Spleen (tissue), 11 donors: Measurements from ENCODE around the gene DNM3. TPM values are rescaled to one million over a fixed set of nuclear protein-coding genes. Genes with fewer than 3 reads are reported as not detected.

Source experiments
- DNase-seq: peaks from one replicate; pipeline ENCODE4 v3.0.0-alpha.2; 2020
- H3K27ac ChIP-seq, 8 donors: fragments of 200-600 bp; sonication (generic) in 7 of 8; 1 replicate in 4 of 8; 2 replicates in 4 of 8; pipeline versions ENCODE4 v1.5.0 to v1.8.0; 2016 to 2021; ENCODE audit warnings: inconsistent platforms in 4 of 8, mild to moderate bottlenecking in 4 of 8, moderate library complexity in 1 of 8
- H3K27me3 ChIP-seq, 7 donors: fragments of 200-600 bp; sonication (generic) in 6 of 7; replicated peaks in 1 of 7; 1 replicate in 4 of 7; 2 replicates in 3 of 7; pipeline versions ENCODE4 v1.5.0 to v1.8.0; 2016 to 2021; ENCODE audit warnings: inconsistent platforms in 3 of 7, mild to moderate bottlenecking in 1 of 7
- H3K36me3 ChIP-seq, 6 donors: fragments of 200-600 bp; sonication (generic) in 5 of 6; 1 replicate in 4 of 6; 2 replicates in 2 of 6; pipeline versions ENCODE4 v1.5.0 to v1.8.0; 2016 to 2021; ENCODE audit warnings: inconsistent platforms in 2 of 6
- H3K4me1 ChIP-seq, 6 donors: fragments of 200-600 bp; sonication (generic) in 5 of 6; 1 replicate in 3 of 6; 2 replicates in 3 of 6; pipeline versions ENCODE4 v1.5.0 to v1.8.0; 2016 to 2021; ENCODE audit warnings: inconsistent platforms in 3 of 6
- H3K4me3 ChIP-seq, 8 donors: fragments of 200-600 bp; sonication (generic) in 7 of 8; 1 replicate in 4 of 8; 2 replicates in 4 of 8; pipeline versions ENCODE4 v1.5.0 to v1.8.0; 2016 to 2021; ENCODE audit warnings: inconsistent platforms in 4 of 8, mild to moderate bottlenecking in 4 of 8, moderate library complexity in 2 of 8
- H3K9me3 ChIP-seq, 8 donors: fragments of 200-600 bp; sonication (generic) in 7 of 8; 1 replicate in 4 of 8; 2 replicates in 4 of 8; pipeline versions ENCODE4 v1.5.0 to v1.8.0; 2016 to 2021; ENCODE audit warnings: inconsistent platforms in 4 of 8
- POLR2A ChIP-seq, 3 donors: fragments of 450-650 bp; IDR thresholded peaks; one replicate each; pipeline ENCODE4 v1.5.1; 2017; ENCODE audit warnings: antibody characterized with exemption in 3 of 3, mild to moderate bottlenecking in 1 of 3
- POLR2AphosphoS5 ChIP-seq, 3 donors: sonication (generic); formaldehyde crosslinking; IDR thresholded peaks; one replicate each; pipeline ENCODE4 v1.5.1; 2017; ENCODE audit warnings: antibody characterized with exemption in 3 of 3
- WGBS, 5 donors: extraction: QIAGEN DNeasy Blood & Tissue Kit in 3 of 5; methylation state at CpG; one replicate each; pipeline versions ENCODE4 v1.1.5 to v1.1.7; 2013 to 2018; 5-methylcytosine and 5-hydroxymethylcytosine counted together
- intact Hi-C: fragments of 100-400 bp; cut with DNase I; formaldehyde crosslinking; loops from one replicate; pipeline ENCODE4 v1.15.0; 2023; ENCODE audit warnings: low total_unique reads
- polyA plus RNA-seq, 3 donors: library from polyadenylated mRNA; stranded (reverse); fragments of 200-250 nt; gene quantifications; one replicate each; pipeline ENCODE4 v1.2.1, GENCODE V29; 2013
- total RNA-seq, 7 donors: library from RNA; depleted of rRNA in 3 of 7; stranded (reverse); fragments of >200 nt in 3 of 7; fragmentation: NEBNext Ultra II Directional in 4 of 7; extraction: Animal tissue kit (Norgen Biotek cat#: 25700) in 4 of 7; gene quantifications; one replicate each; pipeline versions ENCODE4 v1.1.0 to v1.2.1, GENCODE V29; 2016 to 2021
- TF ChIP-seq, protein P1 (sequence below), 11 experiments: fragments of 200-600 bp in 7 of 11; fragments of 450-650 bp in 4 of 11; sonication (generic) in 4 of 11; IDR thresholded peaks in 8 of 11; conservative IDR thresholded peaks in 3 of 11; 1 replicate in 7 of 11; 2 replicates in 4 of 11; pipeline versions ENCODE4 v1.4.0 to v1.8.0; 2016 to 2021; ENCODE audit warnings: antibody characterized with exemption in 11 of 11, inconsistent platforms in 4 of 11, mild to moderate bottlenecking in 1 of 11
- donor health status: healthy with polysubstance abuse.
- donor health status: DM: no; HTN: no; CAD: no; lungs with moderate emphysema.
- donor health status: DM: no; HTN: no; CAD: no.
- donor health status: Bipolar disorder and iron deficiency.
- donor health status: healthy.
- donor health status: DM: no; HTN: no; CAD: no.
- donor health status: DM: yes; HTN: yes; CAD: no.

The DNM3 gene
- total and polyA plus RNA-seq, 10 donors = 0.61 to 10.2 (median 4.9) TPM

- intact Hi-C loops = no loop called here
Observed at GRCh38 chr1:171998711-171999110, 157.4 kb downstream of the DNM3 start.

GRCh38 chr1:171999756-172000155 lies 158.5 kb downstream of the DNM3 start:
- Histone ChIP-seq H3K27ac (no peak overlapping the region), H3K36me3 (no peaks in the 10 kb centered on the region), H3K27me3 (no peaks in the 10 kb centered on the region), H3K4me1 (peaks cover 0 to 10% (median 1%) of the 10 kb centered on the region in 6 donors), H3K4me3 (no peak overlapping the region), H3K9me3 (no peaks in the 10 kb centered on the region)
- intact Hi-C loops = loop anchor here (10.0 kb wide), 2 partner anchors 405 to 445 kb away; partner anchors contain the start of gene PIGC
- 84 to 95% (median 94%) methylated on average over 2 of the region's 2 CpGs for WGBS, 5 donors
- TF ChIP-seq, protein P1, sequence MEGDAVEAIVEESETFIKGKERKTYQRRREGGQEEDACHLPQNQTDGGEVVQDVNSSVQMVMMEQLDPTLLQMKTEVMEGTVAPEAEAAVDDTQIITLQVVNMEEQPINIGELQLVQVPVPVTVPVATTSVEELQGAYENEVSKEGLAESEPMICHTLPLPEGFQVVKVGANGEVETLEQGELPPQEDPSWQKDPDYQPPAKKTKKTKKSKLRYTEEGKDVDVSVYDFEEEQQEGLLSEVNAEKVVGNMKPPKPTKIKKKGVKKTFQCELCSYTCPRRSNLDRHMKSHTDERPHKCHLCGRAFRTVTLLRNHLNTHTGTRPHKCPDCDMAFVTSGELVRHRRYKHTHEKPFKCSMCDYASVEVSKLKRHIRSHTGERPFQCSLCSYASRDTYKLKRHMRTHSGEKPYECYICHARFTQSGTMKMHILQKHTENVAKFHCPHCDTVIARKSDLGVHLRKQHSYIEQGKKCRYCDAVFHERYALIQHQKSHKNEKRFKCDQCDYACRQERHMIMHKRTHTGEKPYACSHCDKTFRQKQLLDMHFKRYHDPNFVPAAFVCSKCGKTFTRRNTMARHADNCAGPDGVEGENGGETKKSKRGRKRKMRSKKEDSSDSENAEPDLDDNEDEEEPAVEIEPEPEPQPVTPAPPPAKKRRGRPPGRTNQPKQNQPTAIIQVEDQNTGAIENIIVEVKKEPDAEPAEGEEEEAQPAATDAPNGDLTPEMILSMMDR (IDR thresholded peaks at IDR 0.05 in 8 of 11, conservative IDR thresholded peaks at IDR 0.05 in 3 of 11) = no peak
- TF ChIP-seq POLR2AphosphoS5 (IDR thresholded peaks at IDR 0.05) = no peak
- no peak for TF ChIP-seq POLR2A (IDR thresholded peaks at IDR 0.05)
- DNase-seq = no peak

More at GRCh38 chr1:171998711-171999110, 157.4 kb downstream of the DNM3 start:
- H3K36me3 ChIP-seq = no peaks in the 10 kb centered on the region
- H3K4me3 ChIP-seq = no peak overlapping the region
- DNase-seq = no peak
- 86 to 98% (median 92%) methylated on average over 2 of the region's 2 CpGs for WGBS, 5 donors
- no peaks in the 10 kb centered on the region for H3K4me1 ChIP-seq
- no peaks in the 10 kb centered on the region for H3K9me3 ChIP-seq
- H3K27me3 ChIP-seq = no peaks in the 10 kb centered on the region
- H3K27ac ChIP-seq = no peak overlapping the region
- TF ChIP-seq, protein P1 (IDR thresholded peaks at IDR 0.05 in 8 of 11, conservative IDR thresholded peaks at IDR 0.05 in 3 of 11) = no peak
- TF ChIP-seq POLR2AphosphoS5 (IDR thresholded peaks at IDR 0.05) (no peak), POLR2A (IDR thresholded peaks at IDR 0.05) (no peak)

DNA sequence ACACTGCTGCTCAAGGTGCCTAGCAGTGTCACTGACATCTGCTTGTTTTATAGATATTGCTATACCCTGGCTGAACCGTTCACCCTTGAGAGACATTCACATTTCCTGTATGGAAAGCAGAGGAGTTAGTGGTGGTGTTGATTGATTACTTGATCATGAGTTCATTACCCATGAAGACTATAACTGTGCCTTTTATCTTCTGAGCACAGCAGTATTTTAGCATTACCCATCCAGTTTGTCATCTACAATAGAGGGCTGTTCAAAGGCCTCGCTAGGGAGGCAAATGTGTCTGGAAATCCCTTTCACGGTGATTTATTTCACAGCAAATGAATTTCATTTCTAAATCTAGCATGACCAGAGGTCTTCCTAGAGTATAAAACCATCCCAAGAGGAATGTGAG lies 160.0 kb downstream of the DNM3 start:
- no peaks in the 10 kb centered on the region for H3K36me3 ChIP-seq
- peaks cover 0 to 14% (median 1%) of the 10 kb centered on the region in 6 donors for H3K4me1 ChIP-seq
- H3K27ac ChIP-seq = no peak overlapping the region
- no peaks in the 10 kb centered on the region for H3K9me3 ChIP-seq
- TF ChIP-seq POLR2A (IDR thresholded peaks at IDR 0.05) (no peak), POLR2AphosphoS5 (IDR thresholded peaks at IDR 0.05) (no peak)
- TF ChIP-seq, protein P1 (IDR thresholded peaks at IDR 0.05 in 8 of 11, conservative IDR thresholded peaks at IDR 0.05 in 3 of 11) = no peak
- intact Hi-C loops = loop anchor here (10.0 kb wide), 2 partner anchors 404 to 444 kb away; partner anchors contain the start of gene PIGC
- no peaks in the 10 kb centered on the region for H3K27me3 ChIP-seq
- 86 to 93% (median 87%) methylated on average over 3 of the region's 3 CpGs for WGBS, 5 donors
- no peak for DNase-seq
- no peak overlapping the region for H3K4me3 ChIP-seq

GRCh38 chr1:172002725-172003345 lies 161.5 kb downstream of the DNM3 start:
- Histone ChIP-seq H3K4me1 (peaks cover 0 to 14% (median 1%) of the 10 kb centered on the region in 6 donors), H3K27me3 (no peaks in the 10 kb centered on the region), H3K9me3 (no peaks in the 10 kb centered on the region), H3K27ac (no peak overlapping the region), H3K36me3 (no peaks in the 10 kb centered on the region), H3K4me3 (no peak overlapping the region)
- DNase-seq = no peak
- TF ChIP-seq, protein P1 (IDR thresholded peaks at IDR 0.05 in 8 of 11, conservative IDR thresholded peaks at IDR 0.05 in 3 of 11) = peak; percentile 24 to 72 (median 55)
- no peak for TF ChIP-seq POLR2A (IDR thresholded peaks at IDR 0.05)
- 10 to 17% (median 11%) methylated on average over 3 of the region's 3 CpGs for WGBS, 5 donors
- intact Hi-C loops = loop anchor here (10.0 kb wide), 2 partner anchors 402 to 442 kb away; partner anchors contain the start of gene PIGC
